GM23338 (cell line): Measurements from ENCODE around the gene ROBO1.
"Not testable (repeated sequence)": the region's sequence is repeated elsewhere in the genome, so short reads cannot be mapped to it uniquely, and the experiment has no call there.

ENCODE experiments used
- EZH2 ChIP-seq: fragments of 200-600 bp; sonication (generic); IDR thresholded peaks from one replicate; pipeline ENCODE4 v1.8.0; 2017; ENCODE audit warnings: antibody characterized with exemption, mild to moderate bottlenecking, low read depth; ENCODE audit not compliant: unreplicated experiment
- POLR2AphosphoS5 ChIP-seq: IDR thresholded peaks from 2 replicates; pipeline ENCODE4 v1.6.1; 2016; ENCODE audit warnings: antibody characterized with exemption, low read depth
- TF ChIP-seq, protein P1 (sequence below), 2 experiments: fragments of 200-600 bp in 1 of 2; sonication (generic) in 1 of 2; conservative IDR thresholded peaks; 2 replicates each; pipeline versions ENCODE4 v1.5.1 to v1.6.1; 2016 to 2017; ENCODE audit warnings: antibody characterized with exemption in 2 of 2, low read depth in 2 of 2, mild to moderate bottlenecking in 2 of 2, moderate library complexity in 1 of 2
- TF ChIP-seq, protein P2 (sequence below): IDR thresholded peaks from 2 replicates; pipeline ENCODE4 v1.6.1; 2016; ENCODE audit warnings: antibody characterized with exemption

- TF ChIP-seq, protein P1, sequence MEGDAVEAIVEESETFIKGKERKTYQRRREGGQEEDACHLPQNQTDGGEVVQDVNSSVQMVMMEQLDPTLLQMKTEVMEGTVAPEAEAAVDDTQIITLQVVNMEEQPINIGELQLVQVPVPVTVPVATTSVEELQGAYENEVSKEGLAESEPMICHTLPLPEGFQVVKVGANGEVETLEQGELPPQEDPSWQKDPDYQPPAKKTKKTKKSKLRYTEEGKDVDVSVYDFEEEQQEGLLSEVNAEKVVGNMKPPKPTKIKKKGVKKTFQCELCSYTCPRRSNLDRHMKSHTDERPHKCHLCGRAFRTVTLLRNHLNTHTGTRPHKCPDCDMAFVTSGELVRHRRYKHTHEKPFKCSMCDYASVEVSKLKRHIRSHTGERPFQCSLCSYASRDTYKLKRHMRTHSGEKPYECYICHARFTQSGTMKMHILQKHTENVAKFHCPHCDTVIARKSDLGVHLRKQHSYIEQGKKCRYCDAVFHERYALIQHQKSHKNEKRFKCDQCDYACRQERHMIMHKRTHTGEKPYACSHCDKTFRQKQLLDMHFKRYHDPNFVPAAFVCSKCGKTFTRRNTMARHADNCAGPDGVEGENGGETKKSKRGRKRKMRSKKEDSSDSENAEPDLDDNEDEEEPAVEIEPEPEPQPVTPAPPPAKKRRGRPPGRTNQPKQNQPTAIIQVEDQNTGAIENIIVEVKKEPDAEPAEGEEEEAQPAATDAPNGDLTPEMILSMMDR (conservative IDR thresholded peaks at IDR 0.05; ENCODE audit: low read depth in 2 of 2) = not testable (repeated sequence)
- TF ChIP-seq EZH2, POLR2AphosphoS5: not testable (repeated sequence)
- TF ChIP-seq, protein P2, sequence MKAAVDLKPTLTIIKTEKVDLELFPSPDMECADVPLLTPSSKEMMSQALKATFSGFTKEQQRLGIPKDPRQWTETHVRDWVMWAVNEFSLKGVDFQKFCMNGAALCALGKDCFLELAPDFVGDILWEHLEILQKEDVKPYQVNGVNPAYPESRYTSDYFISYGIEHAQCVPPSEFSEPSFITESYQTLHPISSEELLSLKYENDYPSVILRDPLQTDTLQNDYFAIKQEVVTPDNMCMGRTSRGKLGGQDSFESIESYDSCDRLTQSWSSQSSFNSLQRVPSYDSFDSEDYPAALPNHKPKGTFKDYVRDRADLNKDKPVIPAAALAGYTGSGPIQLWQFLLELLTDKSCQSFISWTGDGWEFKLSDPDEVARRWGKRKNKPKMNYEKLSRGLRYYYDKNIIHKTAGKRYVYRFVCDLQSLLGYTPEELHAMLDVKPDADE = not testable (repeated sequence)
Observed at GRCh38 chr3:79502216-79502681, 265.5 kb downstream of the ROBO1 start.
